Fibroblast of mammary gland (primary cell): ENCODE measurements around the gene FRMPD2.

ENCODE experiments used
- DNase-seq: peaks from one replicate; pipeline ENCODE4 v3.0.0-alpha.2; 2010; ENCODE audit warnings: low read depth
- H3K4me3 ChIP-seq: 2 replicates; pipeline ENCODE4 v1.5.1; 2011; ENCODE audit warnings: low read depth, mild to moderate bottlenecking, low read length, moderate library complexity; ENCODE audit not compliant: control insufficient read depth
- TF ChIP-seq, protein P1 (sequence below): conservative IDR thresholded peaks from 2 replicates; pipeline ENCODE4 v1.5.1; 2011; ENCODE audit warnings: low read depth, low read length, inconsistent platforms; ENCODE audit not compliant: control insufficient read depth, insufficient read depth

Gene FRMPD2

DNA sequence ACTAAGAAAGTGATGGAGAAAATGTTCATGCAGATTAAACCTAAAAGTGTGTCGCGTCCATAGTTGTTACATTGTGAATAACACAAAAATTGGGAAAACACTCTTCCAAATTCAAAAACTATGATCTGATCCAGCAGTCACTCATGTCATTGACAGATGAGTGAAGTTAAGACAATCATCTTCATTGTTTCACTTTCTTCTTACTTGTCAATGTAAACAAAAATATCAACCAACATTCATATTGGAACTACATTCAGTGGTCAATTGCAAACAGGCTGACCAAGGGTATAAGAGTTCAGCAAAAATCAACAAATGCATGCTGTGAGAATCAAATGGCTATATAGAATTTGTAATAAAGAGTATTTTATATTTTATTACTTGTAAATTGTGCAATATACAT, 1.8 kb downstream of the FRMPD2 start:
- H3K4me3 ChIP-seq = no peak overlapping the region
- TF ChIP-seq, protein P1, sequence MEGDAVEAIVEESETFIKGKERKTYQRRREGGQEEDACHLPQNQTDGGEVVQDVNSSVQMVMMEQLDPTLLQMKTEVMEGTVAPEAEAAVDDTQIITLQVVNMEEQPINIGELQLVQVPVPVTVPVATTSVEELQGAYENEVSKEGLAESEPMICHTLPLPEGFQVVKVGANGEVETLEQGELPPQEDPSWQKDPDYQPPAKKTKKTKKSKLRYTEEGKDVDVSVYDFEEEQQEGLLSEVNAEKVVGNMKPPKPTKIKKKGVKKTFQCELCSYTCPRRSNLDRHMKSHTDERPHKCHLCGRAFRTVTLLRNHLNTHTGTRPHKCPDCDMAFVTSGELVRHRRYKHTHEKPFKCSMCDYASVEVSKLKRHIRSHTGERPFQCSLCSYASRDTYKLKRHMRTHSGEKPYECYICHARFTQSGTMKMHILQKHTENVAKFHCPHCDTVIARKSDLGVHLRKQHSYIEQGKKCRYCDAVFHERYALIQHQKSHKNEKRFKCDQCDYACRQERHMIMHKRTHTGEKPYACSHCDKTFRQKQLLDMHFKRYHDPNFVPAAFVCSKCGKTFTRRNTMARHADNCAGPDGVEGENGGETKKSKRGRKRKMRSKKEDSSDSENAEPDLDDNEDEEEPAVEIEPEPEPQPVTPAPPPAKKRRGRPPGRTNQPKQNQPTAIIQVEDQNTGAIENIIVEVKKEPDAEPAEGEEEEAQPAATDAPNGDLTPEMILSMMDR = no peak
- no peak for DNase-seq

DNA sequence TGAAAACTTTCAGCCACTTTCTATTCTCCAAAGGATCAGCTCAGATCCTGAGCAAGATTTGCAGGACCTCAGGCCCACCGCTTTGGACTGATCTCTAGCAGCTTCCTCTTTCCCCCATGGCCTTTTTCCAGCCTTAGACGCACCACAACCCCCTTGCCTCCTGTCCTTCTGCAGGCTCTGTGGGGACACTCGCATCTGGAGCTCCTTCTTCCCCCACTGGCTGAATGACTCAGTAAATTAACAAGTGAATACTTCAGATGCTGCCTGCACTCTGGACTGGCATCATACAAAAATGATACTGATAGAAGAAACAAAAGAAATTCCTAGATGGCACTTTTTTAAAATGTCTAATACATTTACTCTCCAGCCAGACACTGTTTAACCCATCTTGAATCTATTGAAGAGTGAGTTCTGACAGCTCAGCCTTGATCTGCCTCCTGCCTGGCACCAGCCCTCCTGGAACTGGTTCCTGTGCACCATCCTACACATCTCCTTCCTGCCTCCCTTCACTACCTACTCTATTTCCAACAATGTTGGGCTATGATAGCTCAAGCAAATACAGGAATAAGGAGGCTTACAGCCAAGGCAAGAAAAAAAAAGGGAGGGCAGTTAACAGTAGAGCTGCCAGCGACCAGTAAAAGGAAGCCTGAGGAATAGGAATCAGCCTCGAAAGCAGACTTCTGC, 3.3 kb downstream of the FRMPD2 start:
- H3K4me3 ChIP-seq = no peak overlapping the region
- no peak for DNase-seq
- TF ChIP-seq, protein P1 = no peak

DNA sequence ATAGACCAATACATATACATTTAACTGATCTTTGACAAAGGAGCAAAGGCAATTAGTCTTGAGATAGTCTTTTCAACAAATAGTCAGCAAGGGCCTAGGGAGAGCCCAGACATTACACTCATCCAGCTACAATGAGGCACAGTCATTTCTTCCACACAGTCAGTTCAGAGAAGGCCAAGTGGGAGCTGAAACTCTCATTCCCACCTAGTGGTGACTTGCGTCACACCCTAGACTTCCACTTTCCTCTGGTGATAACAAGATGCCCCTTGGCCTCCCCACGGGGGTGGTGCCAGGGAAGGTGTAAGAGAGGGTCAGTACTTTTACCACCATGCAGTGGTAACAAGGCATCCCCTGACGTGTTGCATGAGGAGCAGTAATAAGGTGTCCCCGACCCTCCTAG, 8.0 kb downstream of the FRMPD2 start:
- TF ChIP-seq, protein P1 = no peak
- DNase-seq = no peak
- no peak overlapping the region for H3K4me3 ChIP-seq

DNA sequence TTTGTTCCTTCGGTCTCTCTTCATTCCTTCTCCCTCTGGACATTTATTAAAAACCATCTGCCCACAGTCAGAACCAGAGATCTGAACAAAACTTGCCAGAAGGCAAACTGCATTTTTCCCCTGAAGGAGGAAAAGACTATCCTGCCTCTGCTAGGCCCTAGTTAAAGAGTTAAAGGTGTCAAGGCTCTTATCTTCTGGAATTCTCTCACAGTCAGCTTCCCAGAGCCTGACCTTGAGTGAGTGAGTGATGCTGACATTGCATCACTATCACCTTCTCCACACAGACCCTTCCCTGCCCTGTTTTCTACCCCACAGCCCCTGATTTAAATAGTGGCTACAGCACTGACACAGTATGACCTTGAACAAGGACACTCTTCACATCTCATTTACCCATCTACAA, 16.4 kb downstream of the FRMPD2 start:
- TF ChIP-seq, protein P1 = no peak
- no peak overlapping the region for H3K4me3 ChIP-seq
- no peak for DNase-seq

DNA sequence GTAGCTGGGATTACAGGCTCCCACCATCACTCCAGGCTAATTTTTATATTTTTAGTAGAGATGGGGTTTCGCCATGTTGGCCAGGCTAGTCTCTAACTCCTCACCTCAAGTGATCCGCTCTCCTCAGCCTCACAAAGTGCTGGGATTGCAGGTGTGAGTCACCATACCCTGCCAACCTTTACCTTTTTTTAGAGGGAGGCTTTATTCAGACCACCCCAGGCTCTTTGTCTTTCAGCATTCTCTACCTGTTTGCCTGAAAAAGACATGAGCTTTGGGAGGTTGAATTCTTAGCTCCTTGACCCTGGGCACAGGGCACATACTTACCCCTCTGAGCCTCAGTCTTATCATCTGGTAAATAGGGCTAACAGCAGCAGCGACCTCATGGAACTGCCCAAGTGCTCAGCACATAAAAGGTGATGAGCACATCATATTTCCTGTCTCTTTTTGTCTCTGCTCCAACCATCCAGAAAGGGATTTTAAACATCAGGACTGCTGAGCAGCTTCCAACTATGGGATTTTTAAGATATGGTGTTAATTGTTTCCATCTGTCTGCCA, 17.0 kb downstream of the FRMPD2 start:
- no peak for DNase-seq
- H3K4me3 ChIP-seq = no peak overlapping the region
- TF ChIP-seq, protein P1 = no peak

DNA sequence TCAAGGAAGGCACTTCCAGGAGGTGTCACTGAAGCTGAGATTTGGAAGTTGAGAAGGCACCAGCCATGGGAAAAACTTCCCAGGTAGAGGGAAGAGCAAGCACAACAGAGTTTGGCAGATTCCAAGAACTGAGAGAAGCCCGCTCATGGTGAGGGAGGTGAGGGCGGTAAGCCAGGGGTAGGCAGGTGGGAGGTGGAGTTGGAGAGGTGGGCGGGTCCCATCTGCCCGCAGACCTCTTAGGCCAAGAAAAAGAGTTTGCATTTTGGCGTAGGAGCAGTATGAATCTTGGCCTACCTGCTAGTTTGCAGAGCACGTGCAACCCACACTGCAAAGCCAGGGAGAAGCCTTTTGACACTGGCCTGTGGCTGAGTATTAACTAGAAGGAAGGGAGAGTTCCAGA, 18.8 kb downstream of the FRMPD2 start:
- no peak for DNase-seq
- no peak overlapping the region for H3K4me3 ChIP-seq
- TF ChIP-seq, protein P1 = no peak
